NT2/D1 (cell line): ENCODE measurements around the gene ATIC.

Experiments
- YY1 ChIP-seq: IDR thresholded peaks from 2 replicates; pipeline ENCODE4 v1.6.1; 2011; ENCODE audit not compliant: insufficient read length, insufficient read depth
- ZNF274 ChIP-seq: IDR thresholded peaks from 2 replicates; pipeline ENCODE4 v1.6.1; 2011; ENCODE audit warnings: mild to moderate bottlenecking, low read depth, low read length

GRCh38 chr2:215355801-215356200 is 43.9 kb downstream of the ATIC start:
- TF ChIP-seq ZNF274 (no peak), YY1 (no peak)
